Endometrial microvascular endothelial cells (primary cell): ENCODE data around the gene CBFB. TPM values are rescaled to one million over a fixed set of nuclear protein-coding genes. Genes with fewer than 3 reads are reported as not detected.

ENCODE experiments used
- in situ Hi-C: cut with HindIII; loops from 2 replicates; pipeline ENCODE4 v1.10.0; 2017; ENCODE audit warnings: low sequenced_read_pairs, low pct_unique_long_range_greater_than_20kb; ENCODE audit errors: inconsistent ontology term
- total RNA-seq: library from RNA; depleted of rRNA; stranded (reverse); fragments of >200 nt; gene quantifications from one replicate; pipeline ENCODE4 v1.2.3, GENCODE V29; 2015; ENCODE audit errors: inconsistent ontology term

CBFB gene
- total RNA-seq, 1 donor from 2014 or later, result 78.1 TPM

DNA sequence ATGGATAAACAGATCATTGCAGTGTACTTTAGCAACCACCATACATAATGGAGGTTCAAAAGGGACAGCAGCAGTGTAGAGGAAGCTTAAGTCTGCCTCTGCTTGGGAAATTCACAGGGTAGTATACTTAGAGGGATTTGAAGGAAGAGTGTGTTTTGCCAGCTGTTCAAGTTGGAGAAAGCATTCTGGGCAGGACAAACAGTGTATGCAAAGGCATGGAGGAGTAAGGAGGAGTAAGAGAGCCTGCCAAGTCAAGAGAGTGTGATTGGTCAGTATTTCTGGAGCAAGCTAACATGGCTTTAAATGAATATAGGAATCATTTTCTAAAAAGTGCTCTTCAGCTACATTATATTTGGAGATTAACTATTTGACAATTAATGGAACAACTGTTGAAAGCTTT lies 57.9 kb downstream of the CBFB start:
- in situ Hi-C loops, result no loop called here

DNA sequence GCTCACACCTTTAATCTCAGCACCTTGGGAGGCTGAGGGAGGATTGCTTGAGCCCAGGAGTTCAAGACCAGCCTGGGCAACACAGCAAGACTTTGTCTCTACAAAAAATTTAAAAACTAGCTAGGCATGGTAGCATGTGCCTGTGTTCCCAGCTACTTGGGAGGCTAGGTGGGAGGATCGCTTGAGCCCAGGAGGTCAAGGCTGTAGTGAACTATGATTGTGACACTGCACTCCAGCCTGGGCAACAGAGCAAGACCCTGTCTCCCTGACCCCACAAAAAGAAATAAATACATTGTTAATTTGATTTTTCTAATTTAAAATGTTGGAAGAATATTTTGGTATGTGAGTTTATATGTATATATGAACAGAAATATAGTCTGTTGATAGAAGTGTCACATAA lies 58.3 kb downstream of the CBFB start:
- in situ Hi-C loops, result no loop called here

DNA sequence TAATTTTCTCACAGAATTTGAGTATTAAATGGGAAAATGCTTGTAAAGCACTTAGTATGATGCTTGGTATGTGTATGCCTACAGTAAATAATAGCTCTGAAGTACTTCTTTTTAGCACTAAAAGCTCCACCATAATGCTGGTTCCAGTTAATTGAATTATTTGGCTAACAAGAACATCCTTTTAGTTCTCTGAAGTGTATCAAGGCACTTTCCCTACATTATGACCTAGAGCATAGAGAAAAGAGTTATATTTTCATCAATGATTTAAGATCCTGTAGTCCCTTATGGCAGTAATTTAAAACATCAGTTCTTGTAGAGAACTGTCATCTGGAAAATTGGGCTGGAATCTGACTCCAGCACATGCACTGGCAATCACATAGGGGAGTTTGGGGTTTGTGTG lies 58.9 kb downstream of the CBFB start:
- in situ Hi-C loops, result no loop called here

DNA sequence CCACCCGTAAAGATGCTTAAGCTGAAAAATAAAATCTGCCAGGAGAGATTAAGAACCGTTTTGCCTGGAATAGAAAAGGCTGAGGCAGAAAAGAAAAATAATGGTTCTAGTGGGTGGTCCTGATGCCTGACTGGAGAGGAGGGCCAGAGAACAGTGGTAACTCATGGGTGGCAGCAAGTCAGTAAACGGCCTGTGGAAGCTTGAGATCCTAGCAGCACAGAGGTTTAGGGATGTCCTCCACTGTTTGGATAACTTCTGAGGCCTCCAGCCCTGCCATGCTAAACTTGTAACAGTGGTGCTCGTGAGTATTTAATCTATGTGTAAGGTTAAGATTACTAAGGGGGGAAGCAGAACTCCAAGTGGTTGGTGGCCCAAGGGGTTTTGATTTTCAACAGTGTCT lies 59.6 kb downstream of the CBFB start:
- in situ Hi-C loops, result no loop called here

DNA sequence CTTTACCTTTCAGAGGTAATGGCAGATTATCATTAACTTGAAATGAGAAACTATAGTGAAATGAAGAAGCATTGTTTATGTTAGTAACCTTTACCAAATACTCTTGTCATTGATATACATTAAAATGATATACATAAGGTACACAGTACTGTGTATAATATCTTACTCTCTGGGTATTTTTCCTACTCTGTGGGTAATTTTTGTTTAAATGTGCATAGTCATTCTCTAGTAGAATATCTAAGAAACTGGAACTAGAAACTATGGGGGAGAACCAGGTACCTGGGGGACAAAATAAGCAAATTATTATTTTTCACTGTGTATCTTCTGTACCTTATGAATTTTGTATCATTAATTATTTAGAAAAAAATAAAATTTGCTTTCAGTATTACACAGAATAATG lies 60.2 kb downstream of the CBFB start:
- in situ Hi-C loops, result no loop called here

DNA sequence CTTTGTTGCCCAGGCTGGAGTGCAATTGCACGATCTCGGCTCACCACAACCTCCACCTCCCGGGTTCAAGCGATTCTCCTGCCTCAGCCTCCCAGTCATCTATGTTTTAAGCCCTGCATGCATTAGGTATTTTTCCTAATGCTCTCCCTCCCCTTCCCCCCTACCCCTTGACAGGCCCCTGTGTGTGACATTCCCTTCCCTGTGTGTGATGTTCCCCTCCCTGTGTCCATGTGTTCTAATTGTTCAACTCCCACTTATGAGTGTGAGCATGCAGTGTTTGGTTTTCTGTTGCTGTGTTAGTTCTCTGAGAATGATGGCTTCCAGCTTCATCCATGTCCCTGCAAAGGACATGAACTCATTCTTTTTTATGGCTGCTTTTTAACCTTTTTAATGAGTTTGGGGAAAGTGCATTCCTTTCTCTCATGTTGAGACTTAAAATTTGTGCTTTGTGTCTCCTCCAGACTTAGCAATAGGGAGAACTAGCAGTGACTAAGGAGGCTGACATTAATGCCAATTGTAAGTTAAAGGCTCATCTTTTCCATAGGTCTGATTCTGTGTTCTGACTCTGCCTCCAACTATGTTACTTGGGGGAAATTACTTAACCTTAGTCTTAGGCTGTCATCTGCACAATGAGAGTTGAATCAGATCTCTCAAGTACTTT lies 63.1 kb downstream of the CBFB start:
- in situ Hi-C loops, result no loop called here

DNA sequence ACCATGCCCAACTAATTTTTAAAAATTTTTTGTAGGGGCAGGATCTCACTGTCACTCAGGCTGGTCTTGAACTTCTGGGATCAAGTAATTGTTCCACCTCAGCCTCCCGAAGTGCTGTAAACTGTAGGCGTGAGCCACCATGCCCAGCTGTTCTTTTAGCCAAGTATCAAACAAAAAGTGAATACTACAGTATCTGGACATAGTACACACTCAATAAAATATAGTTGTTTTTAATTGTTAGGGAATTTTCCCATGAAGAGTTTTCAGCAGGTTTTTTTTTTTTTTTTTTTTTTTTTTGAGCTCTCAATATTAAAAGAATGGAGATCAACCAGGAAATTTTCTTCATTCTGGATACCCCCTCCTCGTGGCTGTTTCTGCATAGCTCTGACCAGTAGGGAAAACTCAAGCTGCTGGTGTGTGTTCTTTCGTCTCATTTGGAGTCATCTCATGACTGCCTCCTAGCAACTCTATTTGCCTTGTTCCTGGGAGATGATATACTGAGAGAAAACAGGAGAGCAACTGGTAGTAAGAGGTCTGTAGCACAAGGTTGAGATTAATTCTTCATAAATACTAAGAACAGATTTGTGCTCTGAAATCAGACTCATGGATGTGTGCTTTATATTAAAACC lies 64.3 kb downstream of the CBFB start:
- in situ Hi-C loops, result no loop called here

DNA sequence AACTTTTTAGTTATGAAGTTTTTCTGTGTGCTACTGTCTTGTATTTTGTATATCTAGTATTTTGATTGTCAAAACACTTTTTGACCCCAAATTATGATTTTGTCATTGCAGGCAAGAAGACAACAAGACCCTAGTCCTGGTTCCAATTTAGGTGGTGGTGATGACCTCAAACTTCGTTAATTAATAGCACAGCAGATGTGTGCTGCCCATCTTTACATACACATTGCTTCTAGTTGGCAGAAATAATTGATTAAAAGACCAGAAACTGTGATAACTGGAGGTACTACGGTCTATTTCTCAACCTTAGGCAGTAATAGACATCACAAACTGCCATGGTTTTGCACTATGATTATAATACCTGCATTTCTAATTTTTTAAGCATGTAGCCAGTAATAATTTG lies 69.7 kb downstream of the CBFB start:
- in situ Hi-C loops, result no loop called here

DNA sequence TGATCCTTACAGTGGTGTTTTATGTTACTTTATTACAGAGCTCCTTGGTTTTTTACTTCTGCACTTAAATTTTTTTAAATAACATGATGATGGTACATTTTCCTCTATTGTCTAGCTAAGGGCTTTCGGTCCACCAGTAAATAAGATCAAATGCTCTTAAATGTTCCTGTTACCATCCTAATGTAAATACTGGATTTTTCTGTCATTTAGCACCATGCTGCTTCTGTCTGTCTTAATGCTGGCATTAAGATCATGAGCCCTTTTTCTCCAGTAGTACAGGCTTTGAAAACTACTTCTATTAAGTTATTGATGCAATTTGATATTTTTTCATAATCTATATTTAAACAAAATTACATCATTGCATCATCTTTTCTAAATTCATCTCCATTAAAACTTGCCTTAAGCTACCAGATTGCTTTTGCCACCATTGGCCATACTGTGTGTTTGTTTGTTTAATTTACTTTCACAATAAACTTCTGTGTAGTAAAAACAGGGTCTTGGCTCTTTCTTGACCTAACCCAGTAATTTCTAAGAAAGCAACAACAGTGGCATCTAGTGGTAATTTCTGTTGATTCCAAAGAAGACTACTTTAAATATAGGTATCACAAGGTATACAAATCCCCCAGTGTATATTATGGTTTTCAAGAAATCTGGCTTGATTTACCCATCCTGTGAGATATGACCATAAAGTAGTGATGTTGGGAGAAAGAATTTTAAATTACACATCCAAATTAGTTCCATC lies 71.8 kb downstream of the CBFB start:
- in situ Hi-C loops, result no loop called here

DNA sequence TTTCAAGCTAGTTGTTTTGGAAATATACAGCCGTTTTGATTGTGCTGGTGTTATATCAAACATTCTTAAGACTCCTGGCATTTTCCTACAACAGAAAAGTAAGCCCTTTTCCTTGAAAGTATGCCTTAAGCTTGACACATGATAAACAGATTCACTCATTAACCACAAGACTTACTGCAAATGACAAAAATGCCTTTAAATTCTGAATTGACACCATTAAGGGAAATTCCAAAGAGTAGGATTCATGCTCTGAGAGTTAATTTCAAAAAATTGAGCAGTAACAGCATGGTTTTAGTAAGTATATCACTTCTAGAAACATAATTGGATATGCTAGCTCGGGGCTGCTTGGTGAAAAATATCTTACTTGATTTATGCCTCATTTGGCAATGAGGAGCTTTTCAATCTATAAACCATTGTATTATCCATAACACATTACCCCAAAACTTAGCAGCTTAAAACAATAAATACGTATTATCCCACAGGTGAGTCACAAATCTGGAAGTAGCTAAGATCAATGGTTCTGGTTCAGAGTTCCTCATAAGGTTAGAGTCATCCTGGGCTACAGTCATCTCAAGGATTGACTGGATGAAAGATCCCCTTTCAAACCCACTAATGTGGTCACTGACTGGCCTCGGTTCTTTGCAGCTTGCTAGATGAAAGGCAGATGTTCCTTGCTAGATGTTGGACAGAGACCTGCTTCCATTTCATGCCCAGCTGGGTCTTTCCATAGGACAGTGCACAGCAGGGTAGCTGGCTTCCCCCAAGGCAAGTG lies 72.5 kb downstream of the CBFB start:
- in situ Hi-C loops, result no loop called here

DNA sequence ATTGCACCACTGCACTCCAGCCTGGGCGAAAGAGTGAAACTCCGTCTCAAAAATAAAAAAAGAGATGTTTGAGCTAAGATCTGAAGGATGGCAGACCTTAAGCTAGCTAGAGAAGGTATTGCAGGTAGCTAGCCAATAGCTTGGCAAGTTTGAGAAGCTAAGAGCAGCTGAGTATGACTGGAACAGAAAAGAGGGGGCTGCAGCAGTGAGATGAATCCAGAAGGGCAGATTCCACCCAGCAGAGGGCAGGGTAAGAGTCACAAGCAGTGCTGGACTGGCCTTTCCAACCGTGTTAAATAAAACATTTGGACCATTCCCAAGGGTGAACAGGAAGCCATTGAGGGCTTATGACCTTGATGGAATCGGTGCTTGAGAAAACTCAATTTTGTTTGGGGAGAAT lies 75.1 kb downstream of the CBFB start:
- in situ Hi-C loops, result no loop called here

DNA sequence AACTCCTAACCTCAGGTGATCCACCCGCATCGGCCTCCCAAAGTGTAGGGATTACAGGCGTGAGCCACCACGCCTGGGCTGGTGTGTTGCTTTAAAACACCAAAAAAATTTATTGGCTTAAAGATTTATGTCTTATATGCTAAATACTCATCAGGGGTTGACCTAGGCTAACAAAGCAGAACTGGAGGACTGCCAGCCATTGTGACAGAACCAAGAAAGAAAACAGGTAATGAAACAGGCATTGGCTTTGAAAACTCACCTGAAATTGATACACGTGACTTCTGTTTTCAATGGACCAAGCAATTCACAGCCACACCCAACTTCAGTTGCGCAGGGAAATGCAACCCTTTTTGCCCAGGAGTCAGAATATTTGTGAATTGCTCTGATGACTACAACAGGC lies 75.9 kb downstream of the CBFB start:
- in situ Hi-C loops, result no loop called here

DNA sequence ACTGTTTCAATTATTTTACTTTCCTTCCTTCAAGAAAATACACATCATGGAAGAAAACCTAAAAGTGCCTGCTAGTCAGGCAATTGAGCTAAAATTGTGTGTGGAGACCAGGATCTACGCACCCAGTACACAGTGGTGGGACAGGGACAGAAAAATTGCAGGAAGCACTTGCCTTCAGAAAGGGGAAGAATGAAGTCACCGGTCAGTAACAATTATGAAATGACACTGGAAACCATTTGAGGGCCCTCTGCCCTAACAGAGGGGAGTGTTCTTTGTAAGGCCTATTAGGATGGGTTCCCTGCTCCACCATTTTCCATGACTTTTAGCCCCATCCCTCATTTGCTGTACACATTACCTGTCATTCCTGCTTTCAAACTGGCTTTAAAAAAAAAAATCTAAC lies 76.3 kb downstream of the CBFB start:
- in situ Hi-C loops, result no loop called here

DNA sequence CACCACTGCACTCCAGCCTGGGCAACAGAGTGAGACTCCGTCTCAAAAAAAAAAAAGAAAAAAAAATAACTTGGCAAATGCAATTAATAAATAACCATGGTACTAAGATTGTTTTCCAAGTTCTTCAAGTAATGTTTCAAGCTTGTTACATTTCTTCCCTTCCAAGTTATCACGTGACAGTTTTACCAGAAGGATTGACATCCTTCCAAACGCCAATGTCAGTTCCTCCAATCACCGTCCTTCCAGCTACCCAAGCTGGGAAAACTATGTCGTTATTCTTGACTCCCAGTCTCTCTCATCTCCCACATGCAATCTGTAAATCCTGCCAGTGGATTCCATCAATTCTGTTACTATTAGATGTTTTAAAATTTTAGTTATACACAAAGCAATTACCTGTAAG lies 76.9 kb downstream of the CBFB start:
- in situ Hi-C loops, result no loop called here

DNA sequence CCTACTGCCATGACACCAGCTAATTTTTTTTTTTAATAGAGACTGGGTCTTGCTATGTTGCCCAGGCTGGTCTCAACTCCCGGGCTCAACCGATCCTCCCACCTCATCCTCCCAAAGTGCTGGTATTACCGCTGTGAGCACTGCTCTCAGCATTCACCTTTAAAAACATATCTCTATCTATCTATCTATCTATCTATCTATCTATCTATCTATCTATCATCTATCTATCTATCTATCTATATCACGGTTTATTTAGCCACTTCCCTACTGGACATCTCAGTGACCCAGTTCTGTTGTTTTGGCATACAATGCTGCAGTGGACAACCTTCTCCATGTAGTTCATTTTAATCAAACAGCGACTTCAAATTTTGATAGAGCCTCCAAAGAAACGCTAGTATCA lies 79.5 kb downstream of the CBFB start:
- in situ Hi-C loops, result no loop called here

DNA sequence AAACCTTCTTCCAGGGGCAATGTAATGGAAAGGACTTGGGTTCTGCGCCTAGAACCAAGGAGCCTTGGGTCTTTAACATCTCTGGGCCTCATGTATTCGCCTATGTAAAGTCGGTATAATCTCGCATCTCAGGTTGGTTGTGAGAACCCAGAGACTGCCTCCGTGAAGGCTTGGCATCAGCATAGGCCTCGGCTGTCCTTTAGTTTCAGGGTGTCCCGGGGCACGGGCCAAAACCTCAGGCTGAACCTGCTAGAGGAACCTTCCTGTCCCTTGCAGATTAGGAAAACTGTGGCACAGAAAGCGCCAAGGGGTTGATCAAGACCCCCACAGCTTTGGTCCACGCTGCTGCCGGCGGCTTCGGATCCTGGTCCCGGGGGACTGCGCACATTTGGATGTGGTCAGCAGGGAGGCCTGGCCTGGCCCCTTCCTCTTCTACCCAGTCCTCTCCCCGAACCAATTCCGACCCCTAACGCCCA lies 80.0 kb downstream of the CBFB start:
- in situ Hi-C loops, result no loop called here

DNA sequence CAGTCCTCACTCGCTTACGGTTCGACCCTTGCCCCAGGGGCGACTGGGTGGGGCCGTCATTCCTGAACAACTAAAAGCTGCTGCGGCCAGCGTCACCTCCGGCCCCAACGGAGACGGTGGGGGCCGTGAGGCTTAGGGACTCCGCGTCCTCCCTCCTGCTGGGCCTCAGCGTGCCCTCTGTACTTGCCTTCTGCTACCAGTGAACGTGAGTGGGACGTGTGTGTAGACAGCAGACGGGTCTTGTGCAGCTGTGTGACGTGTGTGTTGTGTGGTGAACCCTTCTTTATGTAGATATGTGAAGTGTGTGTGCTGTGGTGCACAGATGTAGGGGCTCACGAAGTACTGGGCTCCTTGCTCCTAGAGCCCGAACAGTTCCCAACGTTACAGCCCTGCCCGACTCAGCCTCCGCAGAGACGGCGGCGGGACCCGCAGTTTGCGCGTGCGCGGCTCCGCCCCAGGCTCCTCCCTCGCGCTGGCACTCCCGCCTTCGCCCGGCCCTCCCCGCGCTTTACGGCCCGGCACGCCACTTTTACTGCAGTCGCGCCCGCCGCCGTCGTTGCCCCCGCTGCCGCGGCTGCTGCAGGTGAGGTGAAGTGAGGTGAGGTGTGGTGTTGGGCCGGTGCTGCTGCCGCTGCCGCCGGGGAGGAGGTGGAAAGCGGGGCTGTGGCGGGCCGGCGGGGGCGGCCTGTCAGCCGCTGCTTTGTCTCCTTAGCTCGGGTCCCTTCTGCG lies 80.6 kb downstream of the CBFB start, which contains the start of gene PHAF1:
Gene PHAF1, plus strand, starts transcription at position 535 of the 729 bp plus-strand sequence. CDS start 235 bp downstream, outside the sequence.
- in situ Hi-C loops, result no loop called here

DNA sequence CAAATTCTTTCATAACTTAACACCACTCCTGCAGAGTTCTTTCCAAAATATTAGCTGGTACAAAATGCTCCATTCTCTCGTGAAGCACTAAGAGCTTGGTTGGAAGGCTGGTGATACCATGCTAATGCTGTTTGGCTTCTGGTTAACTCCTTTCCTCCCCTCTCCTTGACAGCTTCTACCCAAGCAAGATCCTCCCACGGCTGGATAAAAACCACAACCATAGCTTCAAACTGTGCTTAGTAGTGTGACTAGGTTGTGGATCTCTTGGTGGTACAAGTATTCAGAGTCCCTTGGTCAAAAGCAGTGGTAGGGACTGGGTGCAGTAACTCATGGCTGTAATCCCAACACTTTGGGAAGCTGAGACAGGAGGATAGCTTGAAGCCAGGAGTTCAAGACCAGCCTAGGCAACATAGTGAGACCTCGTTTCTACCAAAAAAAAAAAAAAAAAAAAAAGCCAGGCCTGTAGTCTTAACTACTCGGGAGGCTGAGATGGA lies 83.0 kb downstream of the CBFB start:
- in situ Hi-C loops, result no loop called here
